Measurements from ENCODE around the gene RASA3. TPM values are rescaled to one million over a fixed set of nuclear protein-coding genes. Genes with fewer than 3 reads are reported as not detected.

The RASA3 gene
- total RNA-seq, 2 experiments from 2014 or later: 3.6 to 17.9 TPM

DNA sequence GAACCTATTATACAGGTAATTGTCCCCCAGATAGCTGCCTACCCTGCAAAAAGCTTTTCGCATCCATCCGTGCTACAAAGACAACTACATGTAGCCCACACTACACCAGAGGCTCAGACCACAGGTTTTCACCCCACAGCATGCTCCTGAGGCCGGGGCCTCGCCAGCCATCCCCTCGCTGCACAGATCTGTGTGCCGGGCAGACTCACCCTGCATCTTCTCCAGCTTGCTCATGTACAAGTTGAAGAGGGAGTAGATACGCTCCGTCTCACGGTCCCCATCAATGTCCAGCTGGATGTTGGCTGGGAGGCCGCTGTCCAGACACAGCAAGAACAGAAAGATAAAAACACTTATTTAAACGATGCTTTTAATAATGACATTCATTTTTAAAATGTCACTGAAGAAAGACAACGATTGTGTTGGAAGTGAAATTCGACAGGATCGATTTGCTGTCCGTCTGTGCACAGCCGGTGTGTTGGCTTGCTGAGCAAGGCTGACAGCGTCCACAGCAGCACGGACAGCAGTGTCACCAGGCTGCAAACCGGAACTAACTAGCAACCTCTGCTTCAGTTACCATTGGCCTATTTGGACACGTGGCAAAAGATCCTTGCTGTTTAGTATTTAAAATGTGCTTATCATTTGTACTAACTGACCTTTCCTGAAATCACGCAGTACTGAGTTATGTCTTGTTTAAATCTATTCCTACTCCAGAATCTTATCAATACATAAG, 140.0 kb downstream of the RASA3 start:
- no peak overlapping the region for H3K4me3 ChIP-seq (ENCODE audit: low read depth, low read length, poor library complexity, severe bottlenecking)
- POLR2A ChIA-PET: no interaction called here
- H4K20me1 ChIP-seq (ENCODE audit: insufficient read depth, low read length): no peaks in the 10 kb centered on the region
- no peak for DNase-seq (ENCODE audit: low spot score)
- no TSS peak for BruUV-seq (replicated peaks)
- intact Hi-C loops (cut with micrococcal nuclease; ENCODE audit: unreplicated experiment): no loop called here
- H3K4me1 ChIP-seq (ENCODE audit: insufficient read depth, low read length, poor library complexity, severe bottlenecking): no peaks in the 10 kb centered on the region
- H3K9me2 ChIP-seq (ENCODE audit: insufficient read depth, low read length): no peaks in the 10 kb centered on the region
- no peak overlapping the region for H3K27ac ChIP-seq (ENCODE audit: low read depth, low read length, poor library complexity, severe bottlenecking)
- no peak overlapping the region for H2AFZ ChIP-seq (ENCODE audit: low read length)
- TF ChIP-seq, protein P1, sequence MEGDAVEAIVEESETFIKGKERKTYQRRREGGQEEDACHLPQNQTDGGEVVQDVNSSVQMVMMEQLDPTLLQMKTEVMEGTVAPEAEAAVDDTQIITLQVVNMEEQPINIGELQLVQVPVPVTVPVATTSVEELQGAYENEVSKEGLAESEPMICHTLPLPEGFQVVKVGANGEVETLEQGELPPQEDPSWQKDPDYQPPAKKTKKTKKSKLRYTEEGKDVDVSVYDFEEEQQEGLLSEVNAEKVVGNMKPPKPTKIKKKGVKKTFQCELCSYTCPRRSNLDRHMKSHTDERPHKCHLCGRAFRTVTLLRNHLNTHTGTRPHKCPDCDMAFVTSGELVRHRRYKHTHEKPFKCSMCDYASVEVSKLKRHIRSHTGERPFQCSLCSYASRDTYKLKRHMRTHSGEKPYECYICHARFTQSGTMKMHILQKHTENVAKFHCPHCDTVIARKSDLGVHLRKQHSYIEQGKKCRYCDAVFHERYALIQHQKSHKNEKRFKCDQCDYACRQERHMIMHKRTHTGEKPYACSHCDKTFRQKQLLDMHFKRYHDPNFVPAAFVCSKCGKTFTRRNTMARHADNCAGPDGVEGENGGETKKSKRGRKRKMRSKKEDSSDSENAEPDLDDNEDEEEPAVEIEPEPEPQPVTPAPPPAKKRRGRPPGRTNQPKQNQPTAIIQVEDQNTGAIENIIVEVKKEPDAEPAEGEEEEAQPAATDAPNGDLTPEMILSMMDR (conservative IDR thresholded peaks at IDR 0.05; ENCODE audit: low read length): no peak
- no peak for TF ChIP-seq EZH2phosphoT487 (IDR thresholded peaks at IDR 0.05; ENCODE audit: borderline replicate concordance, low read depth, low read length)
- H3K36me3 ChIP-seq (ENCODE audit: insufficient read depth, low read length): peaks cover 12% of the 10 kb centered on the region
- CTCF ChIA-PET (ENCODE audit: unreplicated experiment): no interaction called here
- no peaks in the 10 kb centered on the region for H3K79me2 ChIP-seq (ENCODE audit: insufficient read depth, low read depth, low read length)
- H3K9me3 ChIP-seq (ENCODE audit: low read length): no peaks in the 10 kb centered on the region
- H3K4me2 ChIP-seq (ENCODE audit: low read length): no peak overlapping the region

DNA sequence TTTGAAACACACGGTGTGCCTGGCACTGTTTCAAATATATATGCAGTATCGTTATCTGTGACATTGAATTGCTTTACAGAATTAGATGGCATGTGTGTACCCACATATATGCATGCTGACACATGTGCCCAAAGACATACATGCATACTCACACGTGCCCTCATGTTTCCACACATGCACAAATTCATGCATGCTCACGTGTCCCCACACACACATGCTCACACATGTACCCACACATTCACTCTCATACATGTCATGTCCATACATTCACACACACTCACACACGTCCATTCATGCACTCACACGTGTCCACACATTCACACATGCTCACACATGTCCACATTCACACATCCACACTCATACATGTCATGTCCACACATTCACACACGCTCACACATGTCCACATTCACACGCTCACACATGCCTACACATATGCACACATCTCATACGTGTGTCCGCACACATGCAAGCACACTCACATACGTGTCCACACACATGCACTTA, 140.7 kb downstream of the RASA3 start:
- peaks cover 12% of the 10 kb centered on the region for H3K36me3 ChIP-seq (ENCODE audit: insufficient read depth, low read length)
- H2AFZ ChIP-seq (ENCODE audit: low read length): no peak overlapping the region
- BruUV-seq (replicated peaks): no TSS peak
- no peak overlapping the region for H3K27ac ChIP-seq (ENCODE audit: low read depth, low read length, poor library complexity, severe bottlenecking)
- intact Hi-C loops (cut with micrococcal nuclease; ENCODE audit: unreplicated experiment): no loop called here
- H3K4me2 ChIP-seq (ENCODE audit: low read length): no peak overlapping the region
- H4K20me1 ChIP-seq (ENCODE audit: insufficient read depth, low read length): no peaks in the 10 kb centered on the region
- ChIA-PET POLR2A (no interaction called here), CTCF (ENCODE audit: unreplicated experiment) (no interaction called here)
- TF ChIP-seq, protein P1 (conservative IDR thresholded peaks at IDR 0.05; ENCODE audit: low read length): no peak
- no peak for TF ChIP-seq EZH2phosphoT487 (IDR thresholded peaks at IDR 0.05; ENCODE audit: borderline replicate concordance, low read depth, low read length)
- no peaks in the 10 kb centered on the region for H3K9me3 ChIP-seq (ENCODE audit: low read length)
- H3K4me1 ChIP-seq (ENCODE audit: insufficient read depth, low read length, poor library complexity, severe bottlenecking): no peaks in the 10 kb centered on the region
- no peaks in the 10 kb centered on the region for H3K9me2 ChIP-seq (ENCODE audit: insufficient read depth, low read length)
- H3K4me3 ChIP-seq (ENCODE audit: low read depth, low read length, poor library complexity, severe bottlenecking): no peak overlapping the region
- H3K79me2 ChIP-seq (ENCODE audit: insufficient read depth, low read depth, low read length): no peaks in the 10 kb centered on the region
- no peak for DNase-seq (ENCODE audit: low spot score)

DNA sequence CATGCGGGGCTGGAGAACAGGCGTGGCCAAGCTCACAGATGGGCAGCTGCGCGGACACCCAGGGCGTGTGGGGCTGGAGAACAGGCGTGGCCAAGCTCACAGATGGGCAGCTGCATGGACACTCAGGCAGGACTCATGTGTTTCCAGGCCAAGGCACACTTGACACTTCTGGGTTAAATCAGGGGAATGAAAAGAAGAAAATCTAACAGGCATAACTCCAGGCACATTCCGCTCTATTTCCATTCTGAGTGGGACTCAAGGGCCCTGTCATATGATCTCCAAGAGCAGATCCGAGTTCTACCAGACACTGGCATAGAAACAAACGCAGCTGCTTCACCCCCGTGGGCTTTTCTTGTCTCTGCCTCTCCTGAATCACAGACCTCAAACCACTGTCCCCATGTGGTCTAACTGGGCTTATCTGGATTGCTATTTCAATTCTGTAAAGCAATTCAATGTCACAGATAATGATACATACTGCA, 141.2 kb downstream of the RASA3 start:
- H3K4me2 ChIP-seq (ENCODE audit: low read length): no peak overlapping the region
- ChIA-PET POLR2A (no interaction called here), CTCF (ENCODE audit: unreplicated experiment) (no interaction called here)
- DNase-seq (ENCODE audit: low spot score): no peak
- no peaks in the 10 kb centered on the region for H3K9me2 ChIP-seq (ENCODE audit: insufficient read depth, low read length)
- no peaks in the 10 kb centered on the region for H4K20me1 ChIP-seq (ENCODE audit: insufficient read depth, low read length)
- BruUV-seq (replicated peaks): no TSS peak
- no peaks in the 10 kb centered on the region for H3K4me1 ChIP-seq (ENCODE audit: insufficient read depth, low read length, poor library complexity, severe bottlenecking)
- no peak overlapping the region for H3K4me3 ChIP-seq (ENCODE audit: low read depth, low read length, poor library complexity, severe bottlenecking)
- H3K36me3 ChIP-seq (ENCODE audit: insufficient read depth, low read length): peaks cover 12% of the 10 kb centered on the region
- H3K9me3 ChIP-seq (ENCODE audit: low read length): no peaks in the 10 kb centered on the region
- TF ChIP-seq, protein P1 (conservative IDR thresholded peaks at IDR 0.05; ENCODE audit: low read length): no peak
- no peak for TF ChIP-seq EZH2phosphoT487 (IDR thresholded peaks at IDR 0.05; ENCODE audit: borderline replicate concordance, low read depth, low read length)
- H3K79me2 ChIP-seq (ENCODE audit: insufficient read depth, low read depth, low read length): no peaks in the 10 kb centered on the region
- H3K27ac ChIP-seq (ENCODE audit: low read depth, low read length, poor library complexity, severe bottlenecking): no peak overlapping the region
- no peak overlapping the region for H2AFZ ChIP-seq (ENCODE audit: low read length)
- intact Hi-C loops (cut with micrococcal nuclease; ENCODE audit: unreplicated experiment): no loop called here
